ENCODE results near the gene SLC35B1.
A peak's percentile ranks its signal among the peaks of the same experiment; 100 is the strongest.

The SLC35B1 gene
- 33.7 to 68.4 (median 49.2) reads per million in 17 experiments for total RNA-seq

GRCh38 chr17:49707608-49708514, at the start of gene SLC35B1:
Gene SLC35B1, minus strand, starts transcription at chr17:49707964. Its CDS starts 131 bp downstream, at chr17:49707833.
- DNase-seq, result peak; percentile 99

DNA sequence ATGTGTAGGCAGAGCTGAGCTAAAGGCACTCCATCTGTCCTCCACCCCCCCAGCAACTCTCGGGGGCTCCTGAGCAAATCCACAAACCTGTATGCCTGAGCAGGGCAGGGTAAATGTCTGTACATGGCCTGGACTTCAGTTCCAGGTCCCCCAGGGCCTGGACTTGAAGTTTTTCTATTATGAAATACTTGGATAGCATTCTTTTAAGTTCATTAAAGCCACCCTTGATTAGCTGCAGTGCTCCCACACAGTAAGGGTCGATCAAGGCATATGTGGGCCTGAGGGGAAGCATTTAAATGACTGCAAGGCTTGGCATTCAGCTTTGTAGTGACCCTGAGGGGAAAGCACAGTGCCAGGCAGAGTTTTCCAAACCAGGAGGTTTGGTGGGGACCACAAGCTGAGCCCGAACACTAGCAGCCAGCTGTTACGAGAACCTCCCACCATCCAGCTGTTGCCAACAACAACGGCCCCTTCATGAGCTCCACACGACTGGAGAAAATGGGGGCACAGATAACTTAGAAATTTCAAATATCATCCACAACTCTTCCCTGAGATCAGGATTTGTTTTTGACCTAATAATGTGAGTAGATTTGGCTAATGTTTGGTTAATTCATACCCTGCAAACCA, 49.5 kb upstream of the SLC35B1 start:
- DNase-seq, result no peak

DNA sequence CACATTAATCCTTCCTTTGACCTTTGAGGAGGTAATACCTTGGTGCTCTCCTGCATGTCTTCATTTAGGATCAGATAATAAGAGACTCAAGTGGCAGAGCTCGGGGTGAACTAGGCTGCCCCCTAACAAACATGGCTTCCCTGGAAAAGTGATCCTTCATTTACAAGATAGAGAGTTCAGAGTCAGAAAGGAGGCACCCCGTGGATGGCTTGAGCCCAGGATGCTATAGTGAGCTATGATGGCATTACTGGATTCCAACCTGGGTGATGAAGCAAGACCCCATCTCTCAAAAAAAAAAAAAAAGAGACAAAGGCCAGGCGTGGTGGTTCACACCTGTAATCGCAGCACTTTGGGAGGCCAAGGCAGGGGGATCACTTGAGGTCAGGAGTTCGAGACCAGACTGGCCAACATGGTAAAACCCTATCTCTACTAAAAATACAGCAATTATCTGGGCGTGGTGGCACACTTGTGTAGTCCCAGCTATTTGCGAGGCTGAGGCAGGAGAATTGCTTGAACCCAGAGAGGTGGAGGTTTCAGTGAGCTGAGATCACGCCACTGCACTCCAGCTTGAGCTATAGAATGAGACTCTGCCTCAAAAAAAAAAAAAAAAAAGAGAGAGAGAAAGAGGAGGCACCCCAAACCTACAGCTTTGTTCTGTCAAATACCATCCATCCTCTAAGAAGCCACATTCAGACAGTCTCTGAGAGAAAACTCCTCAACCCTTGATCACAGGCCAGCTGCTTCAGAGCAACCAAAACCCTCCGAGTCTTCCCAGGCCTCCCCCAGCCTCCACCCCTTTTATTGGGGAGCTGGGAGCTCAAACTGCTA, 48.8 kb upstream of the SLC35B1 start:
- DNase-seq, result no peak

DNA sequence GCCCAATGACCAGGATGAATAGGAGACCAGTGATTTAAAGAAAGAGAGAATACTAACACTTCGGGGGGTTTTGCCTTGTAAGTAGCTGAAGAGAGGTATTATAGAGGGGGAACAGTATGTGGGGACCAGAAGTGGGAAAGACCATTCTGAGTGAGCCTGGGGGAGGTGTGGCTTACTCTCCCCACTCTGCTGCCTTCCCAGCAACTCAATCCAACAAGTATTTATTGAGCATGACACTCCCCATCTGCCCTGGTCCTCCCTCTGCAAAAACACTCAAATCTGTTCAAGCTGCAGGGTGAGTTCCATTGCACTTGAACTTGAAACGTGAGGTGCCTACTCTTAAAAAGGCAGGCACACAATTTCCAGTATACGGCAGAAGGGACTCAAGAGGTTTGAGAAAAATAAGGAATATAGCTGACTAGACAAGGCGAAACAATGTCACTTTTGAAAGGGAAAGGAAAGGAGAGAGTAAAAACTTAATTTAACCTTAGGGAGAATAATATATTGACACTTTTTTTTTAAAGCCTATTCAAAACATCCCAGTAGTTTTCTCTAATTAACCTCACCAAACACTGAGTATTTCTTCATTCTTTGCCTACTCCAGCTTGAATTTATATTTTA, 48.0 kb upstream of the SLC35B1 start:
- DNase-seq, result no peak

- no peak for DNase-seq
Measured at GRCh38 chr17:49753959-49754391, 46.2 kb upstream of the SLC35B1 start.

DNA sequence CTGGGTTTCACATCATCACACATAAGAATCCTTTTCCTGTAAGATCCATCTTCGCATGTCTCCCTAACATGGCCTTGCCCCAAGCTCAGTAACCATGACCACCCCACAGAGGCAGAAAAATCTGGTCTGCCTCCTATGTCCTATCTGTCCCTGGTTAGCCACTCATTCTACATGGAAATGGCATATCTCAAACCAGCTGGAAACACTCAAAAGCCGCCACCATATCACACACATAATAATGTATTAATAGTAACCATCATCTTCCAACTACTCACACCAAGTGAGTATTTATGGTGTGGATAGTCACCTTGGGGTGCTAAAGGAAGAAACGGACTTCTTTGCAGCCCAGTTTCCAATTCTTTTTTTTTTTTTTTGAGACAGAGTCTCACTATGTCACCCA, 44.7 kb upstream of the SLC35B1 start:
- no peak for DNase-seq

DNA sequence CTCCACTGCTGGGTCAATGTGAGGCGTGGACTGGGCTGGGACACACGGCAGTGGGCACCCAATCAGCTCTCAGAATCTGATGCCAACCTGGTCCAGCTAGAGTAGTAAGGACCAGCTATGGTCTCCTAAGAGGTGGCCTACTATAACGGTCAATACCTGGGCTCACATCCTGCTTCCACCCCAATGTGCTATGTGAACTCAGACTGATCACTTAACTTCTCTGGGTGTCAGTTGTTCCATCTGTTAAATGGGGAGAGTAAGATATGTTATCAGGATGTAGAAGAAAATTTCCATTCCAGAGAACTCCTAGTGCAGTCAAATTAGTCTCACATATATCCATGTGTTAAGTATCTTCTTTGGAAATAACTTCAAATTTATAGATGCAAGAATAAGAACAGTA, 42.0 kb upstream of the SLC35B1 start:
- DNase-seq, result no peak

DNA sequence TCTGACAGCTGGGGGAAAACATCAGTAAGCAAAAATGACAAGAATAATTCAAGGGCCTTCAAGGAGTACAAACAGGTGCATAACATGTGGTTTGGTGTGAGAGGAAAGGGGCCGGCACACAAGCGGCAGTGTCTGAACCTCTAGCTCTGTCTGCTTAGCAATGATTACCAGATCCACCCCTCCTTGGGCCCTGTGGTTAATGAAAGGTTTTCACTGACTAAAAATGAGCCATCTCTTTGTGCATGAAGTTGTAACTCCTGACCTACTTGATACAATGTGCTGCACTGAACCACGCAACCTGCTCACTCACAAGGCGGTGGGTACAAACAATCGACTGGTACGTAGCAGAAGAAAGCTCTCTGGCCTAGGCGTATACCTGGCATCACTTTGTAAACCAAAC, 41.0 kb upstream of the SLC35B1 start:
- DNase-seq, result no peak

DNA sequence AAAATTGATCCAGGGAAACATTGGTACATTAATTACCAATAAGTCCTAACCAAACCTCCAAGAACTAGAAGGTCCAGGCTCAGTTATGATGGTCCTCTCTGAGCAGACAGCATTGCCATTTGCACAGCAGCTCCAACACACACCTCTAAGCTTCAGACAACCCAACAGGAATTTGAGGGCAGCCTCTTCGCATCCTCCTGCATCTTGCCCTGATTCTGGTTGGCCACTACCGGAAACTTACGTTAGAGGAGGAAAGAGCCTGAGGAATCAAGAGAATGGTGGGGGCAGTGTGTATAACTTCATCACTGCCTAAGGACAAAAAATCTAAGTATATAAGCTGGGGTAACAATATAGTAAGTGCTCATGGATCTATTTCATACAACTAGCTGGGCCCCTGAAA, 40.5 kb upstream of the SLC35B1 start:
- no peak for DNase-seq

GRCh38 chr17:49747632-49748031, 39.9 kb upstream of the SLC35B1 start:
- no peak for DNase-seq

GRCh38 chr17:49746791-49747490, 39.2 kb upstream of the SLC35B1 start:
- DNase-seq, result no peak

DNA sequence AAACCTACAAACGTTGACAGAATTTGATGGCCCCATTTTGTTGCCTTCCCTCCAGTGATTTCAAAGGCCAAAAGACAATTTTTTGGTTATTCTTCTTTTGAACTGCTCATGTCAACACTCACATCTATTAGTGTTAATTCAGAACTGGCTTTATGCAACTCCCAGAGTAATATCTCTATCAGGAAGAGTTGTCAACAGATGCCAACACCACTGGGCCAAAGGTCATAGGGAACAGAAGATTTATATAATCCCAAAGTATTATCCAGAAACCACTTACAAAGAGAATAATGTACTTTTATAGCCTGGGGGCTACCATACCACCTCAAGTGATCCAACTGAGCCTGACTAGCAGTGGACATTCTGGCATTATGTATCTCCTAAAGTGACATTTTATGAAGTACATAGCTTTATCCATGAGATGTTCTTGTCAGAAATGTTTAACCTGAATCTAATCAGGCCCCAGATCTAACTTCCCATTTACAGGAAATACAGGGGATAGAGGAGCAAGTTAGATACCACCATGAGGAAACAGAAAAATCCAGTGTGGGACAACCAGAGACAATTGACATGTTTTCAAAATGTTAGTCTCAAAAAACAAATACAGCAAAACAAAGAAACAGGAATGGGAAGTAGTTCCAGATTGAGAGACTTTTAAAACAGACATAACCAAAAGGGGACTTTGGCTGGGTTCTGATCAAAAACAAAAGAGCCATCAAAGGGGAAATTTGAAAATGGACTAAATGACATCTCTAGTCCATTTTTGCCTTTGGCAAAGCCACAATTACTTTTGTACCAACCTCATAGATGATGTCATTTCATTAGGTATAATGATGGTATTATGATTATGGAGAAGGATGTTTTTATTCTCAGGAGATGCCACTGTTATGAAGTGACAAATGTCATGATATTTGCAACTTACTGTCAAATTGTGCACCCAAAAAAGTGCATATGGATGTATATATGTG, 37.7 kb upstream of the SLC35B1 start:
- DNase-seq, result no peak

GRCh38 chr17:49742166-49742638, 34.4 kb upstream of the SLC35B1 start:
- peak in 3 of 4 experiments; percentile 11 to 64 (median 63) for DNase-seq

DNA sequence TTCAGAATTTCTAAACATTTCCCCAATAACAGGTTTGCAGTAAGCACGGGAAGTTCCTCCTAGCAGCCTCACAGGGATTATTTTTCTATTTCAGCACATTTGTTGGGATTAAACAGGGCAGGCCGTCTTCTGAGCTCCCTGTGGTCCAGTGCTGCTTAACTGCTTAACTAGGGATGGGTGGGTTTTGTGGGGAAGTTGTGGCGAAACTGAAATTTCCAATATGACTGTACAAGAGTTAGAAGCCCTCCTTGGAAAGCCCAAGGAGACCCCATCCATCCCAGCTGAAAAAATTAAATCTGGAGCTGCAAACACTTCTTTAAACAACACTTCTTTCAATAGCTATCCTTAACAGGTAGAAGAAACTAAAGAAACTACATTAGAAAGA, 33.9 kb upstream of the SLC35B1 start:
- no peak for DNase-seq

- peak in 3 of 4 experiments; percentile 36 to 50 (median 39) for DNase-seq
Measured at GRCh38 chr17:49741009-49741691, 33.4 kb upstream of the SLC35B1 start.

DNA sequence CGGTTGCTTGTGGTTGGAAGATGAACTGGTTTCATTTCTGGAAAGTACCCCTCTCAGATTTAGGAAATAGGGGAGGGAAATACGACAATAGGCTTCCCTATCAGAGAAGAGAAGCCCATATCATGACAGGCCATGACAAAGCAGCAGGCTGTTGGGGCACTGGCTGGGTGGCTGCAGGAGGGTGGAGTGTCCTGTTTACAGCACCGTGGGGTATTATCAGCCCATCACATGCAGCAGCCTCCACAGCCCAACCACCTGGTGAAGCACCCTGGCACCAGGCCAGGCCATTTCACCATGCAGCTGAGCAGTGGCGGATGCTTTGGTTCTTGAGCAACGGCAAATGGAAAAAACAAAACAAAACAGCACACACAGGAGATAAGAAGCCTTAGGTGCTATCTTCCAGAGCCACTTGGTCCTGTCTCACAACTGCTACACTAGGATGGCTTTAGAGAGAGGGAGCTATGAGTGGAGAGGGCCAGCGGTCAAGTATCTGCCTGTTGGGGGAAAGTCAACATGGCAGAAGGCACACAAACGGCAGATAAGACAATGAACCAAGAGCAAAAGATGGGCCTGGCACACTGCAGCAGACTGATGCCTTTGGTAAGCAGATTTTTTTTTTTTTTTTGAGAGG, 32.0 kb upstream of the SLC35B1 start:
- DNase-seq, result peak; percentile 71 to 88 (median 78)

GRCh38 chr17:49738456-49739163, 30.8 kb upstream of the SLC35B1 start:
- DNase-seq, result no peak

Measured in suppressor macrophage (primary cell).